SJCRH30 (cell line): ENCODE data around the gene TP63. TPM values are rescaled to one million over a fixed set of nuclear protein-coding genes. Genes with fewer than 3 reads are reported as not detected.
A peak's percentile ranks its signal among the peaks of the same experiment; 100 is the strongest.

Experiments used
- DNase-seq, 2 experiments: peaks; one replicate each; pipeline ENCODE4 v3.0.0-alpha.2; 2015 to 2020
- H3K27ac ChIP-seq: fragments of 250-450 bp; sonication (Bioruptor Pico); 2 replicates; pipeline ENCODE4 v1.5.1; 2020; ENCODE audit warnings: mild to moderate bottlenecking, moderate library complexity
- H3K27me3 ChIP-seq: fragments of 250-450 bp; sonication (Bioruptor Pico); 2 replicates; pipeline ENCODE4 v1.5.1; 2020; ENCODE audit warnings: mild to moderate bottlenecking, moderate library complexity
- H3K36me3 ChIP-seq: fragments of 250-450 bp; sonication (Bioruptor Pico); 2 replicates; pipeline ENCODE4 v1.5.1; 2020; ENCODE audit warnings: mild to moderate bottlenecking, moderate library complexity
- H3K4me1 ChIP-seq: fragments of 250-450 bp; sonication (Bioruptor Pico); 2 replicates; pipeline ENCODE4 v1.5.1; 2020; ENCODE audit warnings: mild to moderate bottlenecking, moderate library complexity
- H3K4me3 ChIP-seq: fragments of 250-450 bp; sonication (Bioruptor Pico); 2 replicates; pipeline ENCODE4 v1.5.1; 2020; ENCODE audit warnings: mild to moderate bottlenecking, moderate library complexity
- H3K9me3 ChIP-seq: fragments of 250-450 bp; sonication (Bioruptor Pico); replicated peaks from 2 replicates; pipeline ENCODE4 v1.5.1; 2020; ENCODE audit warnings: mild to moderate bottlenecking, moderate library complexity
- total RNA-seq: library from RNA; depleted of rRNA; stranded (reverse); fragments of >200 nt; shearing (Covaris generic); gene quantifications from 2 replicates; pipeline ENCODE4 v1.2.3, GENCODE V29; 2014

TP63 gene
- total RNA-seq, 1 experiment from 2014 or later: 1.1 TPM

- H3K27ac ChIP-seq: no peak overlapping the region
- peaks cover 8% of the 10 kb centered on the region; the same call in 1 of the 2 replicates for H3K4me1 ChIP-seq
- DNase-seq: no peak
- no peaks in the 10 kb centered on the region for H3K9me3 ChIP-seq
- H3K4me3 ChIP-seq: no peak overlapping the region
- H3K27me3 ChIP-seq: no peaks in the 10 kb centered on the region
- H3K36me3 ChIP-seq: no peaks in the 10 kb centered on the region
Measured at GRCh38 chr3:189685291-189685690, 54.1 kb downstream of the TP63 start.

GRCh38 chr3:189685860-189686259 lies 54.7 kb downstream of the TP63 start:
- no peaks in the 10 kb centered on the region for H3K36me3 ChIP-seq

GRCh38 chr3:189687475-189687874 lies 56.3 kb downstream of the TP63 start:
- Histone ChIP-seq H3K27ac (no peak overlapping the region), H3K9me3 (no peaks in the 10 kb centered on the region), H3K27me3 (no peaks in the 10 kb centered on the region), H3K4me3 (no peak overlapping the region), H3K36me3 (no peaks in the 10 kb centered on the region), H3K4me1 (peaks cover 12% of the 10 kb centered on the region; the same call in 1 of the 2 replicates)
- no peak for DNase-seq

More at GRCh38 chr3:189685860-189686259, 54.7 kb downstream of the TP63 start:
- H3K4me1 ChIP-seq: peaks cover 12% of the 10 kb centered on the region; the same call in 1 of the 2 replicates
- no peak overlapping the region for H3K27ac ChIP-seq
- H3K4me3 ChIP-seq: no peak overlapping the region
- H3K9me3 ChIP-seq: no peaks in the 10 kb centered on the region
- H3K27me3 ChIP-seq: no peaks in the 10 kb centered on the region
- no peak for DNase-seq

- Histone ChIP-seq H3K27ac (no peak overlapping the region), H3K36me3 (no peaks in the 10 kb centered on the region), H3K4me1 (peaks cover 12% of the 10 kb centered on the region; the same call in 1 of the 2 replicates), H3K27me3 (no peaks in the 10 kb centered on the region), H3K9me3 (no peaks in the 10 kb centered on the region), H3K4me3 (no peak overlapping the region)
- peak in 1 of 2 experiments; percentile 24 for DNase-seq
Measured at GRCh38 chr3:189688262-189688661, 57.1 kb downstream of the TP63 start.

- H3K27ac ChIP-seq: no peak overlapping the region
Measured at GRCh38 chr3:189689625-189690024, 58.4 kb downstream of the TP63 start.

GRCh38 chr3:189690237-189690636 lies 59.0 kb downstream of the TP63 start:
- Histone ChIP-seq H3K27me3 (no peaks in the 10 kb centered on the region), H3K4me3 (no peak overlapping the region), H3K4me1 (peaks cover 12% of the 10 kb centered on the region; the same call in 1 of the 2 replicates), H3K9me3 (no peaks in the 10 kb centered on the region), H3K36me3 (no peaks in the 10 kb centered on the region), H3K27ac (no peak overlapping the region)
- DNase-seq: peak; percentile 32 to 73

More at GRCh38 chr3:189689625-189690024, 58.4 kb downstream of the TP63 start:
- Histone ChIP-seq H3K4me1 (peaks cover 12% of the 10 kb centered on the region; the same call in 1 of the 2 replicates), H3K36me3 (no peaks in the 10 kb centered on the region), H3K4me3 (no peak overlapping the region), H3K9me3 (no peaks in the 10 kb centered on the region), H3K27me3 (no peaks in the 10 kb centered on the region)
- DNase-seq: no peak

- no peaks in the 10 kb centered on the region for H3K36me3 ChIP-seq
- H3K27me3 ChIP-seq: no peaks in the 10 kb centered on the region
- H3K4me1 ChIP-seq: peaks cover 12% of the 10 kb centered on the region; the same call in 1 of the 2 replicates
- H3K4me3 ChIP-seq: no peak overlapping the region
- H3K9me3 ChIP-seq: no peaks in the 10 kb centered on the region
- DNase-seq: no peak
- H3K27ac ChIP-seq: no peak overlapping the region
Measured at GRCh38 chr3:189690672-189691071, 59.5 kb downstream of the TP63 start.

- Histone ChIP-seq H3K27me3 (no peaks in the 10 kb centered on the region), H3K4me1 (peaks cover 3% of the 10 kb centered on the region; the same call in 1 of the 2 replicates), H3K36me3 (no peaks in the 10 kb centered on the region), H3K27ac (no peak overlapping the region), H3K9me3 (no peaks in the 10 kb centered on the region), H3K4me3 (no peak overlapping the region)
- DNase-seq: no peak
Measured at GRCh38 chr3:189695400-189695799, 64.2 kb downstream of the TP63 start.

- DNase-seq: peak in 1 of 2 experiments; percentile 17
- H3K4me1 ChIP-seq: no peaks in the 10 kb centered on the region
- H3K27me3 ChIP-seq: no peaks in the 10 kb centered on the region
- H3K27ac ChIP-seq: no peak overlapping the region
- H3K36me3 ChIP-seq: no peaks in the 10 kb centered on the region
- H3K4me3 ChIP-seq: no peak overlapping the region
- H3K9me3 ChIP-seq: no peaks in the 10 kb centered on the region
Measured at GRCh38 chr3:189698811-189699210, 67.6 kb downstream of the TP63 start.

GRCh38 chr3:189699885-189700284 lies 68.7 kb downstream of the TP63 start:
- Histone ChIP-seq H3K27me3 (no peaks in the 10 kb centered on the region), H3K9me3 (no peaks in the 10 kb centered on the region), H3K4me1 (no peaks in the 10 kb centered on the region), H3K27ac (no peak overlapping the region), H3K36me3 (no peaks in the 10 kb centered on the region), H3K4me3 (no peak overlapping the region)
- DNase-seq: no peak

- no peak overlapping the region for H3K4me3 ChIP-seq
- DNase-seq: no peak
- H3K4me1 ChIP-seq: no peaks in the 10 kb centered on the region
- H3K9me3 ChIP-seq: no peaks in the 10 kb centered on the region
- H3K27ac ChIP-seq: no peak overlapping the region
- H3K27me3 ChIP-seq: no peaks in the 10 kb centered on the region
- H3K36me3 ChIP-seq: no peaks in the 10 kb centered on the region
Measured at GRCh38 chr3:189702066-189702646, 71.0 kb downstream of the TP63 start.

- no peak for DNase-seq
- no peaks in the 10 kb centered on the region for H3K27me3 ChIP-seq
- H3K4me3 ChIP-seq: no peak overlapping the region
- H3K4me1 ChIP-seq: no peaks in the 10 kb centered on the region
- no peak overlapping the region for H3K27ac ChIP-seq
- no peaks in the 10 kb centered on the region for H3K9me3 ChIP-seq
- no peaks in the 10 kb centered on the region for H3K36me3 ChIP-seq
Measured at GRCh38 chr3:189703865-189704264, 72.7 kb downstream of the TP63 start.

GRCh38 chr3:189708375-189708774 lies 77.2 kb downstream of the TP63 start:
- Histone ChIP-seq H3K9me3 (no peaks in the 10 kb centered on the region), H3K27me3 (no peaks in the 10 kb centered on the region), H3K4me3 (no peak overlapping the region), H3K4me1 (no peaks in the 10 kb centered on the region), H3K36me3 (no peaks in the 10 kb centered on the region), H3K27ac (no peak overlapping the region)
- DNase-seq: no peak

GRCh38 chr3:189710620-189711402 lies 79.6 kb downstream of the TP63 start:
- Histone ChIP-seq H3K36me3 (no peaks in the 10 kb centered on the region), H3K4me1 (no peaks in the 10 kb centered on the region; the same call in 1 of the 2 replicates), H3K4me3 (no peak overlapping the region), H3K27ac (no peak overlapping the region), H3K9me3 (no peaks in the 10 kb centered on the region), H3K27me3 (no peaks in the 10 kb centered on the region)
- peak; percentile 26 to 44 for DNase-seq

- Histone ChIP-seq H3K4me1 (no peaks in the 10 kb centered on the region; the same call in 1 of the 2 replicates), H3K9me3 (no peaks in the 10 kb centered on the region), H3K27ac (no peak overlapping the region), H3K4me3 (no peak overlapping the region), H3K36me3 (no peaks in the 10 kb centered on the region), H3K27me3 (no peaks in the 10 kb centered on the region)
- no peak for DNase-seq
Measured at GRCh38 chr3:189712906-189713483, 81.8 kb downstream of the TP63 start.
